GM19238 (cell line): ENCODE measurements around the gene TAF11L8.
"Not testable (repeated sequence)": the region's sequence is repeated elsewhere in the genome, so short reads cannot be mapped to it uniquely, and the experiment has no call there.

Experiments used
- DNase-seq: peaks from one replicate; pipeline ENCODE4 v3.0.0; 2011; ENCODE audit warnings: low spot score; ENCODE audit not compliant: insufficient read length

TAF11L8 gene

DNA sequence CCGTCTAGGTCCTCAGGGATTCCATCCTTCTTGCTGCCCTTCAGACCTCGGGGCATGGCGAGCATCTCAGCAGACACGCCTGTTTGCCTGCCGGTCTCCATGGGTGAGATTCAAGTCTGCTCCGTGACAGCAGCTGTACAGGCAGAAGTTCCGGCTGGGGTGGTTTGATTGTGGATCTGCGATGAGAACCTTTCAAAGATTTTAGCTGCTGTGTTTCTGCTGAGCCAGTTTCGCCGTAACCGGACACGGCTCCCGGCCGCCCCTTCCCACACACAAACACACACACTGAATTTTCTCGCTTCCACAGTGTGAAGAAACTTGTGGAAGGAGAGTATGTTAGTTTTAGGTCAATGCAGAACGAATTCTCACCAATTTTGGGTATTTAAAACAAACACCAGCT, at the start of gene TAF11L8:
TAF11L8 (minus strand) TSS at position 101 of the 400 bp plus-strand sequence.
- DNase-seq = not testable (repeated sequence)

DNA sequence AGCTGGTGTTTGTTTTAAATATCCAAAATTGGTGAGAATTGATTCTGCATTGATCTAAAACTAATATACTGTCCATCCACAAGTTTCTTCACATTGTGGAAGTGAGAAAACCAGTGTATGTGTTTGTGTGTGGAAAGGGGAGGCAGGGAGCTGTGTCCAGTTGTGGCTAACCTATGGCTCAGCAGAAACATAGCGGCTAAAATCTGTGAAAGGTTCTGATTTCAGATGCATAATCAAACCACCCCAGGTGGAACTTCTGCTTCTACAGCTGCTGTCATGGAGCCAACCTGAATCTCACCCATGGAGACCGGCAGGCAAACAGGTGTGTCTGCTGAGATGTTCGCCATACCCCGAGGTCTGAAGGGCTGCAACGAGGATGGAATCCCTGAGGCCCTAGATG, 43.4 kb upstream of the TAF11L8 start, which contains the start of gene TAF11L14:
TAF11L14 (plus strand) TSS at position 301 of the 400 bp plus-strand sequence.
- DNase-seq = no peak

DNA sequence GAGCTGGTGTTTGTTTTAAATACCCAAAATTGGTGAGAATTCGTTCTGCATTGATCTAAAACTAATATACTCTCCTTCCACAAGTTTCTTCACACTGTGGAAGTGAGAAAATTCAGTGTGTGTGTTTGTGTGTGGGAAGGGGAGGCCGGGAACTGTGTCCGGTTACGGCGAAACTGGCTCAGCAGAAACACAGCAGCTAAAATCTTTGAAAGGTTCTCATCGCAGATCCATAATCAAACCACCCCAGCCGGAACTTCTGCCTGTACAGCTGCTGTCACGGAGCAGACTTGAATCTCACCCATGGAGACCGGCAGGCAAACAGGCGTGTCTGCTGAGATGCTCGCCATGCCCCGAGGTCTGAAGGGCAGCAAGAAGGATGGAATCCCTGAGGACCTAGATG, 41.0 kb upstream of the TAF11L8 start, which contains the start of gene TAF11L13:
TAF11L13 (plus strand) TSS at position 301 of the 400 bp plus-strand sequence.
- not testable (repeated sequence) for DNase-seq

DNA sequence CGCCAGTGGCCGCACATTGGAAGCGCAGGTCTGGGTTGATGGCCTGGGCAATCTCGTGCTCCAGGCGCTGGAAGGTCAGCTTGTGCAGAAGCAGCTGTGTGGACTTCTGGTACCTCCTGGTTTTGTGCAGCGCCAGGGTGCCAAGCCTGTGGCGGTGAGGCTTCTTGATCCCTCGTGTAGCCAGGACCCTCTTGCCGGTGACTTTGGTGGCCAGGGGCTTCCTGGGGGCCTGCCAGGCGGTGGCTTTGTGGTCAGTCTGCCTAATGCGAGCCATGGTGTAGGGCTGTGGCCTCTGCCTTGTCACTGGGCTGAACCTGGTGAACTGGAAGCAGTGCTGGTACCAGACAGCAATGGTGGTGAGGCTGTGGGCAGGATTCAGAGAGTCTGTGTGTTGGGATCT, 34.9 kb upstream of the TAF11L8 start:
- no peak for DNase-seq

DNA sequence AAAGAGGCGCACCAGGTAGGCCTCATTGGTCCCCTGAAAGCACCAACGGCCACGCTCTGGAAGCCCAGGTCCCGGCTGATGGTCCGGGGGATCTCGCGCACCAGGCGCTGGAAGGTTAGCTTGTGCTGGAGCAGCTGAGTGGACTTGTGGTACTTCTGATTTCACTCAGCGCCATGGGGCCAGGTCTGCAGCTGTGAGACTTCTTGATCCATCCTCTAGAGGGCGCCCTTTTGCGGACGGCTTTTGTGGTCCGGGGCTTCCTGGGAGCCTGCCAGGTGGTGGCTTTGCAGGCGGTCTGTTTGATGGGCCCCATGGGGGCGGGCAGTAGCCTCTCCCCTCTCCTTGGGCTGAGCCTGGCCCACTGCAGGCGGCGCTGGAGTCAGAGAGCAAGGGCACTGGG, 29.9 kb upstream of the TAF11L8 start:
- DNase-seq = no peak

DNA sequence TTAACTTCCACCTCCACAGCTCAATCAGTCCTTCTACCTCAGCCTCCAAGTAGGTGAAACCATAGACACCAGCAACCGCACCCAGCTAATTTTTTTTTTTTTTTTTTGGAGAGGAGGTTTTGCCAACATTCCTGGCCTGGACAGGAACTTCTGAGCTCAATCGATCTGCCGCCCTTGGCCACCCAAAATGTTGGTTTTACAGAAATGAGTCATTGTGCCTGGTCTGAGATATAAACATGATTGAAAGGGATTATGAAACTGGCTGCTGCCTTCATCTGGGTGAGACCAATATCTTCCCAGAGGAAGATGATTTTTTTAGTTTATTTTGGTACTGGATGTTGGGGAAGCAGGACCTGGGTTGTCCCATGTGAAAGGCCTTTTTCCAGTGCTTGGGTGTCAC, 28.6 kb upstream of the TAF11L8 start:
- DNase-seq = no peak

DNA sequence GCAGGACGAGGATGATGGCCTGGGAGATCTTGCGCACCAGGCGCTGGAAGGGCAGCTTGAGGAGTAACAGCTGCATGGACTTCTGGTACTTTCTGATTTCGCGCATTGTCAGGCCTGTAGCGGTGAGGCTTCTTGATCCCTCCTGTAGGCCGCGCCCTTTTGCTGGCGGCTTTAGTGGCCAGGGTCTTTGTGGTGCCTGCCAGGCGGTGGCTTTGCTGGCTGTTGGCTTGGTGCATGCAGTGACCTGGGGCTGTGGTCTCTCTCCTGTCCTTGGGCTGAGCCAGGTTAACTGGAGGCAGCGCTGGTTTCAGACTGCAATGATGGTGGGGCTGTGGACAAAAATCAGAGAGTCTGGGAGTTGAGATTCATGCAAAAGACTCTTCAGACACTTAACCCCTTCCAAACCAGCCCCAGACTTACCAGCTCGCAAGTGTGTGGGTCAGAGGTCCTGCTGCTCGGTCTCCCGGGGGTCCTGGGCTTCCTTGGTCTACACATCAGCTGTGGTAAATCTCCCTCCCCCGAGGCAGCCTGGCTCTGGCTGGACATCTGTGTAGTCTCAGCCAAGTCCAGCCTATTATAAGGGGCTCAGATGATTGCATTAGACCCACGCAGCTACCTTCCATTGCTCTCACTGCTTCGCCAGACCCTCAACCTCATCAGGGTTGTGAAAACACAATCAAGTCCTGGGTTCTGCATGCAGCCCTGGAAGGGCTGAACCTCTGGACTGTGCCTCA, 24.3 kb upstream of the TAF11L8 start:
- DNase-seq = no peak

DNA sequence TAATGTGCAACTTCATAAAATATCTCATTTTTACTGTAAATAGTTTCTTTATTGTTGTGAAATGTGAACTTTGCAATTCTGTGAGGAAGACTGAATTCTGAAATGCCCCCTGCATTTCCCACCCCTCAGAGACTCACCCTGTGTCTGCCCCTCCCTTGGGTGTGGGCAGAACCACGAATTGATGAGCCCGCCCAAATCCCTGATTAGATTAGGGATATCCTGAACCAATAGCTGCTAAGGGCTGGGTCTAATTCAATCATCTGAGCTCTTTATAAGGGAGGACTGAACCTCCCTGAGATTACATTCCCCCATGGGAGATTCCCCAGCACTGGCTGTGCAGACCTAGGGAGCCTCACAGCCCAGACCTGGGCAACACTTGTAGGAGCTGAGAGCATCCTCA, 19.3 kb upstream of the TAF11L8 start, which contains the start of gene TAF11L12:
TAF11L12 (plus strand) TSS at position 301 of the 400 bp plus-strand sequence.
- DNase-seq = not testable (repeated sequence)

DNA sequence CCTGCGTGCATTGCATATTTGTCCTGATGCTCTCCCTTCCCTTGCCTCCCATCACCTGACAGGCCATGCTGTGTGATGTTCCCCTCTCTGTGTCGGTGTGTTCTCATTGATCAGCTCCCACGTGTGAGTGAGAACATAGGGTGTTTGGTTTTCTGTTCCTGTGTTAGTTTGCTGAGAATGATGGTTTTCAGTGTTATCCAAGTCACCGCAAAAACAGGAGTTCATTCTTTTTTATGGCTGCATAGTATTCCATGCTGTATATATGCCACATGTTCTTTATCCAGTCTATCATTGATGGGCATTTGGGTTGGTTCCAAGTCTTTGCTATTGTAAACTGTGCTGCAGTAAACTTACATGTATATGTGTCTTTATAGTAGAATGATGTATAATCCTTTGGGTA, 16.7 kb upstream of the TAF11L8 start:
- DNase-seq = not testable (repeated sequence)

DNA sequence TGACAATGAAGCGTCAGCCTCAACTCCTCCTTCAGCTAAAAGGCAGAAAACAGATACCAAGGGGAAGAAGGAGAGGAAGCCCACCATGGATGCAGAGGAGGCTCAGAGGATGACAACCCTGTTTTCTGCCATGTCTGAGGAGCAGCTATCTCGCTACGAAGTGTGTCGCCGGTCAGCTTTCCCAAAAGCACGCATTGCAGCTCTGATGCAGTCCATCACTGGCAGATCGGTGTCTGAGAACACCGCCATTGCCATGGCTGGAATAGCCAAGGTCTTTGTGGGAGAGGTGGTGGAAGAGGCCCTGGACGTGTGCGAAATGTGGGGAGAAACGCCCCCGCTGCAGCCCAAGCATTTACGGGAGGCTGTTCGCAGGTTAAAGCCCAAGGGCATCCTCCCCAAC, 14.2 kb upstream of the TAF11L8 start:
- no peak for DNase-seq

DNA sequence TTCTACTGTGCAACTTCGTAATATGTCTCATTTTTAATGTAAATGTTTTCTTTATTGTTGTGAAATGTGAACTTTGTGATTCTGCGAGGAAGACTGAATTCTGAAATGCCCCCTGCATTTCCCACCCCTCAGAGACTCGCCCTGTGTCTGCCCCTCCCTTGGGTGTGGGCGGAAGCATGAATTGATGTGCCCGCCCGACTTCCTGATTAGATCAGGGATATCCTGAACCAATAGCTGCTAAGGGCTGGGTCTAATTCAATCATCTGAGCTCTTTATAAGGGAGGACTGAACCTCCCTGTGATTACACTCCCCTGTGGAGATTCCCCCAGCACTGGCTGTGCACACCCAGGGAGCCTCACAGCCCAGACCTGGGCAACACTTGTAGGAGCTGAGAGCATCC, 13.1 kb upstream of the TAF11L8 start, which contains the start of gene TAF11L11:
TAF11L11 (plus strand) TSS at position 304 of the 400 bp plus-strand sequence.
- DNase-seq = not testable (repeated sequence)

DNA sequence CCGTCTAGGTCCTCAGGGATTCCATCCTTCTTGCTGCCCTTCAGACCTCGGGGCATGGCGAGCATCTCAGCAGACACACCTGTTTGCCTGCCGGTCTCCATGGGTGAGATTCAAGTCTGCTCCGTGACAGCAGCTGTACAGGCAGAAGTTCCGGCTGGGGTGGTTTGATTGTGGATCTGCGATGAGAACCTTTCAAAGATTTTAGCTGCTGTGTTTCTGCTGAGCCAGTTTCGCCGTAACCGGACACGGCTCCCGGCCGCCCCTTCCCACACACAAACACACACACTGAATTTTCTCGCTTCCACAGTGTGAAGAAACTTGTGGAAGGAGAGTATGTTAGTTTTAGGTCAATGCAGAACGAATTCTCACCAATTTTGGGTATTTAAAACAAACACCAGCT, 7.0 kb upstream of the TAF11L8 start, which contains the start of gene TAF11L10:
TAF11L10 (minus strand) TSS at position 101 of the 400 bp plus-strand sequence.
- DNase-seq = not testable (repeated sequence)

DNA sequence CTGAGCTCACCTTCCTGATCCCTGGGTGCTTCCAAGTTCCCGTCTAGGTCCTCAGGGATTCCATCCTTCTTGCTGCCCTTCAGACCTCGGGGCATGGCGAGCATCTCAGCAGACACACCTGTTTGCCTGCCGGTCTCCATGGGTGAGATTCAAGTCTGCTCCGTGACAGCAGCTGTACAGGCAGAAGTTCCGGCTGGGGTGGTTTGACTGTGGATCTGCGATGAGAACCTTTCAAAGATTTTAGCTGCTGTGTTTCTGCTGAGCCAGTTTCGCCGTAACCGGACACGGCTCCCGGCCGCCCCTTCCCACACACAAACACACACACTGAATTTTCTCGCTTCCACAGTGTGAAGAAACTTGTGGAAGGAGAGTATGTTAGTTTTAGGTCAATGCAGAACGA, 3.5 kb upstream of the TAF11L8 start, which contains the start of gene TAF11L9:
TAF11L9 (minus strand) TSS at position 140 of the 400 bp plus-strand sequence.
- not testable (repeated sequence) for DNase-seq

DNA sequence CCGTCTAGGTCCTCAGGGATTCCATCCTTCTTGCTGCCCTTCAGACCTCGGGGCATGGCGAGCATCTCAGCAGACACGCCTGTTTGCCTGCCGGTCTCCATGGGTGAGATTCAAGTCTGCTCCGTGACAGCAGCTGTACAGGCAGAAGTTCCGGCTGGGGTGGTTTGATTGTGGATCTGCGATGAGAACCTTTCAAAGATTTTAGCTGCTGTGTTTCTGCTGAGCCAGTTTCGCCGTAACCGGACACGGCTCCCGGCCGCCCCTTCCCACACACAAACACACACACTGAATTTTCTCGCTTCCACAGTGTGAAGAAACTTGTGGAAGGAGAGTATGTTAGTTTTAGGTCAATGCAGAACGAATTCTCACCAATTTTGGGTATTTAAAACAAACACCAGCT, 5.1 kb downstream of the TAF11L8 start, which contains the start of gene TAF11L7:
TAF11L7 (minus strand) TSS at position 101 of the 400 bp plus-strand sequence.
- DNase-seq = not testable (repeated sequence)
